ENCODE results near the gene CDC20. TPM values are rescaled to one million over a fixed set of nuclear protein-coding genes. Genes with fewer than 3 reads are reported as not detected.

Gene CDC20
- 2.6 and 4.7 TPM in 2 replicates for total RNA-seq

GRCh38 chr1:43358746-43359693 lies at the start of gene CDC20:
Gene CDC20 (plus strand): TSS chr1:43358981. CDS start chr1:43359216, 235 bp downstream.

GRCh38 chr1:43337588-43337987 lies 21.2 kb upstream of the CDC20 start, which contains the start of gene MPL:
Gene MPL (plus strand): TSS chr1:43337818. CDS start chr1:43337849, 31 bp downstream.

GRCh38 chr1:43367904-43368645 lies 9.3 kb downstream of the CDC20 start, which contains the start of gene ELOVL1:
Gene ELOVL1 (minus strand): TSS chr1:43368011. CDS start chr1:43365609, 2,402 bp downstream.

GRCh38 chr1:43389326-43390313 lies 30.8 kb downstream of the CDC20 start, which contains the start of the genes MED8 and SZT2:
Gene MED8 (minus strand): TSS chr1:43389800. CDS start chr1:43389764, 36 bp downstream.
Gene SZT2 (plus strand): TSS chr1:43389899. CDS start chr1:43389969, 70 bp downstream.

Other genes starting within 250 kb of the CDC20 start
- gene EBNA1BP2, start 186.7 kb upstream of the CDC20 start, total RNA-seq = 40.0 and 73.6 TPM in 2 replicates
- 0.23 and 0.26 TPM in 2 replicates for gene CFAP57, start 186.7 kb upstream of the CDC20 start, total RNA-seq
- not detected in 2 replicates for gene TMEM125, start 89.0 kb upstream of the CDC20 start, total RNA-seq
- gene C1orf210, start 73.4 kb upstream of the CDC20 start, total RNA-seq = not detected in 2 replicates
- 1.5 and 8.1 TPM in 2 replicates for gene TIE1, start 58.0 kb upstream of the CDC20 start, total RNA-seq
- not detected in 2 replicates for gene MPL, start 21.2 kb upstream of the CDC20 start, total RNA-seq
- 61.0 and 74.6 TPM in 2 replicates for gene ELOVL1, start 9.0 kb downstream of the CDC20 start, total RNA-seq
- gene MED8, start 30.8 kb downstream of the CDC20 start, total RNA-seq = 46.7 and 49.9 TPM in 2 replicates
- gene SZT2, start 30.9 kb downstream of the CDC20 start, total RNA-seq = 11.1 and 13.6 TPM in 2 replicates
- 28.3 and 55.9 TPM in 2 replicates for gene HYI, start 95.0 kb downstream of the CDC20 start, total RNA-seq
- gene PTPRF, start 171.9 kb downstream of the CDC20 start, total RNA-seq = 31.7 and 46.4 TPM in 2 replicates

Data from pericardium fibroblast (primary cell).